Posterior vena cava (tissue), 2 donors: ENCODE results near the gene CDC73. TPM values are rescaled to one million over a fixed set of nuclear protein-coding genes. Genes with fewer than 3 reads are reported as not detected.
"Not testable (repeated sequence)": the region's sequence is repeated elsewhere in the genome, so short reads cannot be mapped to it uniquely, and the experiment has no call there.

Source experiments
- DNase-seq: peaks from one replicate; pipeline ENCODE4 v3.0.0-alpha.2; 2020; ENCODE audit warnings: low spot score
- intact Hi-C, 2 donors: fragments of 100-400 bp; cut with DNase I; formaldehyde crosslinking; loops; one replicate each; pipeline versions ENCODE4 v1.14.1 to v1.14.2; 2022 to 2023
- total RNA-seq, 2 donors: library from RNA; stranded (reverse); fragmentation: NEBNext Ultra II Directional; extraction: Animal tissue kit (Norgen Biotek cat#: 25700); gene quantifications; one replicate each; pipeline ENCODE4 v1.2.1, GENCODE V29; 2021
- donor health status: DM: yes; HTN: yes; CAD: no.
- donor health status: DM: yes; HTN: yes; CAD: no.

Gene CDC73
- total RNA-seq, 2 donors from 2014 or later = 70.0 to 79.1 TPM

- no peak for DNase-seq
- intact Hi-C loops = no loop called here
Observed at GRCh38 chr1:193210996-193211395, 89.2 kb downstream of the CDC73 start.

- intact Hi-C loops = no loop called here
- no peak for DNase-seq
Observed at GRCh38 chr1:193211539-193211938, 89.7 kb downstream of the CDC73 start.

DNA sequence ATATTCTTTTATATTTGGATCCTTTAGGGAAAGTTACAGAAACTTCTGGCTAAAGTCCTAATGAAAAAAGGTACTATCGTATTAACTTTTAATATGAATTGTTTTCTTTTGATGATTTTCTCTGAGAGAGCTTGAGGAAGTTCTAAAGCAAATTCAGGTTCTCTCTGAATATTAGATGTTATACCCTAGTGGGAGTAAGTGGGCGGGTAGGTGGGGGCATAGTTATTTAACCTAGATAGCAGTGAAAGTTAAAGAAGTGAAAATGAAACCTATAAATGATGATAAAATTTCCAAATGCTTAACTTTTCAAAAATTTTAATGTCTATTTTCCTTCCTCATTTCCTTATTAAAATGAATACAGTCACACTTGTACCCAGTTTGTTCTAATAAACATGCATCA lies 90.8 kb downstream of the CDC73 start:
- no peak for DNase-seq

DNA sequence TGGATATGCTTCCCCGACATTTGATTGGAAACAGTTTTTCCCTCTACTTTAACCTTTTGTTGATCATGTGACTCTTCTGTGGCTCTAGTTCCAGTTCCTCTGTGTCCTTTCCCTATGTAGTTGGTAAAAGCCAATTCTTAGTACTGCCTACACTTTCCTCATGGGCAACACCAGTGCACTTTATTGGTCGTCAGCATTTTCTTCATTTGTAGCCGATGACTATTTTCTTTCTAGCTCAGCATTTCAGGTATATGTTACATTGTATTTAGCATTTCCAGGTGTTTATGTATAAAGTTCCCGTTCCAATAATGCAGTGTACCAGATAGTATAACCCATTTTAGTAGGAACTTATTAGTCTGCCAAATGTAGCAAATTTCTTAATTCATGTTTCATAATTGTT lies 92.2 kb downstream of the CDC73 start:
- no peak for DNase-seq
- intact Hi-C loops = no loop called here

More for the DNA sequence above, 90.8 kb downstream of the CDC73 start:
- intact Hi-C loops = no loop called here

DNA sequence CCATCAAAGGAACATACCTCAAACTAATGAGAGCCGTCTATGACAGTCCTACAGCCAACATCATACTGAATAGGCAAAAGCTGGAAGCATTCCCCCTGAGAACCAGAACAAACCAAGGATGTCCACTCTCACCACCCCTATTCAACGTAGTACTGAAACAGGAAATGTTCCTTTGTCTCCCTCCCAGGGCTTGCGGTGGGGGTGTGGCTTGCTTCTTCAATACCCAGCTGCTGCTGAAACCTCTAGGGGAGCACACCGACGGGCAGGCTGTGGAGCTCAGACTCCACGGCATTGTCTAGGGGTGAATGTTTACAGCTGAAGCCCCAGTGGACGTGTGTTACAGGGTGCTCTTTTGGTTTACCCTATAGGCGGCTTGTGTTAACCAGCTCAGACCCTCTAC lies 95.1 kb downstream of the CDC73 start:
- no peak for DNase-seq
- intact Hi-C loops = no loop called here

GRCh38 chr1:193219391-193219790 lies 97.6 kb downstream of the CDC73 start:
- DNase-seq = no peak
- intact Hi-C loops = no loop called here

DNA sequence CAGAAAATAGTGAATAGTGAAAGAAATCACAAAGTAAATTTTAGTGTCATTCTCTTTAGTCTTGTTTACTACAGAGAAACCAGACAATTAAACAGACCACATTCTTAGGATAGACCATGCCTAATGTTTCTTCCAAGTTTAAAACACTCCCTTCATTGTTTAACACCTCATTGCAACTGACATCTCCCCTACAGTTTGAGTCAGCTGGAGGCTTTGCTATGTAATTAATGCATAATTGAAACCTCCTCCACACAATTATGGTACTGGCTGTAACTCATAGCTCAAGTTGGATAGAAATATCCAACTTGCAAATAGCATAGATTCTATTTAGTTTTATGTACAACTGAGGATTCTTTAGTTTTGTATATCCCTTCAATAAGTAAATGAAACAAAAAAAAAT lies 99.8 kb downstream of the CDC73 start:
- DNase-seq = no peak
- intact Hi-C loops = no loop called here

- no peak for DNase-seq
- intact Hi-C loops = no loop called here
Observed at GRCh38 chr1:193222056-193222615, 100.3 kb downstream of the CDC73 start.

DNA sequence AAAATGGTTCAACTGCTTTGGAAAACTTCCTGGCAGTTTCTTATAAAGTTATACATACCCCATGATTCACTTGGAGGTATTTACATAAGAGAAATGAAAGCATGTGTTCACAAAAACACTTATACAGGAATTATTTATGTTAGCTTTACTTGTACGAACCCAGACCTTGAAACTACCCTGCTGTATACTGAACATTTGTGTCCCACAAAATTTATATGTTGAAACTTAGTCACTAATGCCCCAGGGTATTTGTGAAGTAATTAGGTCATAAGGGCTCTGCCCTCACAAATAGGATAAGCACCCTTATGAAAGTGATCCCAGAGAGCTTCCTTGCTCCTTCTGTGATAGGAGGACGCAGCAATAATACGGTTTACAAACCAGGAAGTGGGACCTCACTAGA lies 107.3 kb downstream of the CDC73 start:
- intact Hi-C loops = no loop called here

DNA sequence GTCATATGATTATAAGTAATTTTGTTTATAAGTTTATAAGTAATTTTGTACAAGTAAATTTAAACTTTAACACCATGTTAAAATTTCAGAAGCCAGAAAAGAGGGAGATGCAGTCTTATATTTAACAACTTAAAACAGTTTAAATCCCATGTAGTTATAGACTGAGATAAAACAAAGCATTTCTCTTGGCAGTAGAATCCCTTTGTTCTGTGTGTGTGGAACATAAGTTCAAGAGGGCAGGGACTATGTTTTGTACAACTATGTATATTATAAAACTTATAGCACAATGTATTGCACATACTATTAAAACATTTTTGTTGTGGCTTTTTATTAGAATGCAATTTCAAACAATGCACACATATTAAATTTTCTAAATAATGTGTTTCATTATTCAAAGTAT lies 109.3 kb downstream of the CDC73 start:
- intact Hi-C loops, DNase-seq: not testable (repeated sequence)

More for the DNA sequence above, 107.3 kb downstream of the CDC73 start:
- DNase-seq = no peak

DNA sequence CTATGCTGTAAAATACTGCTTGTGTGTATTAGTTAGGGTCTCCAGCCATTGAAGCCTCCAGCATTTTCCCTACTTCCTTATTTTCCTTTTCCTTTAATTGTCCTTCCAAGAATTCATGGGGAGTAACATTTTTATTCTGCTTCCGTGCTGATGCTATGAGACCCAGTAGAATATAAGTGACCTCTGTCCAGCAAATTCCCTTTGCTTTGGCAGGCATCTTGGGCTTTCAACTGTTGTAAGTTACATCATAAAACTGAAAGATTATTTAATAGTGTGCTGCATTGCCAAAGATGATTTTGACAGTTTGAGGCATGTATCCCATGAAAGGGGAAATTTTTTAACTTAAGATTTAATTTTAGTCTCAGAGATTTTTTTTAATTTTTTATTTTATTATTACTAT lies 112.7 kb downstream of the CDC73 start:
- no peak for DNase-seq
- intact Hi-C loops = no loop called here

GRCh38 chr1:193237381-193237978 lies 115.6 kb downstream of the CDC73 start:
- intact Hi-C loops = no loop called here
- DNase-seq = no peak

- intact Hi-C loops = no loop called here
- no peak for DNase-seq
Observed at GRCh38 chr1:193240609-193241008, 118.8 kb downstream of the CDC73 start.

- no peak for DNase-seq
Observed at GRCh38 chr1:193241132-193241827, 119.4 kb downstream of the CDC73 start.

GRCh38 chr1:193242000-193242399 lies 120.2 kb downstream of the CDC73 start:
- DNase-seq = no peak
- intact Hi-C loops = no loop called here

More at GRCh38 chr1:193241132-193241827, 119.4 kb downstream of the CDC73 start:
- intact Hi-C loops = no loop called here

DNA sequence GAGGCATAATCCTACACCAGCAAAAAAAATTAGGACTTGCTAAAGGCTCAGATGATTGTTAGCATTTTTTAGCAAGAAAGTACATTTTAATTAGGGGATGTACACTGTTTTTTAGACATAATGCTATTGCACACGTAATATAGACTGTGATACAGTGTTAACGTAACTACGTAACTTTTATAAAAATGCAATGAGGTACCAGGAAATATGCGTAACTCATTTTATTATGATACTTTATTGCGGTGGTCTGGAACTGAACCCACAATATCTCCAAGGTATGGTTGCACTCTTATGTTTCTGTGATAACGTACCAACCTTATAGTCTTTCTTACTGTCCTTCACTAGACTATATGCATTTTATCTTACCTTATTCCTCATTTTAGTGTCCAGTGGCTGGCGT lies 127.4 kb downstream of the CDC73 start:
- intact Hi-C loops = no loop called here
- DNase-seq = no peak

- intact Hi-C loops = no loop called here
- DNase-seq = no peak
Observed at GRCh38 chr1:193251950-193252349, 130.1 kb downstream of the CDC73 start.

- no peak for DNase-seq
- intact Hi-C loops = no loop called here
Observed at GRCh38 chr1:193256019-193256418, 134.2 kb downstream of the CDC73 start.

- no peak for DNase-seq
- intact Hi-C loops = loop anchor here in 1 of 2 donors (5.0 kb wide), 1 partner anchor 122 kb away; no protein-coding TSS in a partner anchor
Observed at GRCh38 chr1:193259636-193260035, 137.8 kb downstream of the CDC73 start.

DNA sequence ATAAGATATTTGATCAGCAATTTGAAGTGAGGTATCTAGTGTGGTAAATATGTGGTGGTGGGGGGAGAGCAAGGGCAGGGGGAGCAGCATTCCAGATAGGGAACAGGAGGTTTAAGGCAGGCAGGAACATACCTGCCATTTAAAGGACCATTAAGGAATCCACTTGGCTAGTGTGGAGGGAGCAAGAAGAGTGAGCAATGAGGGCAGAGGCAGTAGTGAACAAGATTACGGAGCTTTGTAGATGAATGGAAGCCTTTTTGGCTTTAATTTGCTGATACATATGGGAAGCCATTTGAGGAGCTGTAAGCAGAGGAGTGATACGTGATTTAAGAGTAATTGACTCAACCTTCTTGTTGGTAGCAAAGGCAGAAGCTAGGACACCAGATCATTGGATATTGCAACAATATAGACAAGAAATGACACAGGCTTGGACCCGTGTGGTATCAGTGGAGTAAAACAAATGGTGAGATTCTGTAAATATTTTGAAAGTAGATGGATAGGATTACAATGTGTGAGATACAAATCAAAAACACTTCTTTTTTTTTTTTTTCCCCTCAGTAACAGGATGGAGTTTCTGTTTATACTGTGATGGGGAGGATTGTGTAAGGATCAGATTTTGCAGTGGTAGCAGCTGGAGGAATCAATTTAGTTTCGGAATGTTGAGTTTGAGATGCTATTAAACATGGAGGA lies 138.4 kb downstream of the CDC73 start:
- no peak for DNase-seq

More for the DNA sequence above, 138.4 kb downstream of the CDC73 start:
- intact Hi-C loops = loop anchor here in 1 of 2 donors (5.0 kb wide), 1 partner anchor 123 kb away; no protein-coding TSS in a partner anchor
